CD4-positive, alpha-beta memory T cell (primary cell): Measurements from ENCODE around the gene SNX10. TPM values are rescaled to one million over a fixed set of nuclear protein-coding genes. Genes with fewer than 3 reads are reported as not detected.

Source experiments
- CTCF ChIA-PET: fragments of 350-600 bp; sonication (Branson Sonifier 250); formaldehyde crosslinking; loops from one replicate; lab custom pipeline; 2021; ENCODE audit warnings: inconsistent platforms; ENCODE audit not compliant: partially characterized antibody; lab: Charles Lee
- POLR2A ChIA-PET: fragments of 350-600 bp; sonication (Branson Sonifier 250); formaldehyde crosslinking; loops from one replicate; lab custom pipeline; 2021; ENCODE audit not compliant: partially characterized antibody; lab: Charles Lee
- DNase-seq, 5 donors: peaks; one replicate each; pipeline versions ENCODE4 v3.0.0 to v3.0.0-alpha.2; 2020 to 2022; ENCODE audit warnings: mixed read lengths in 1 of 5
- H3K27ac ChIP-seq: one replicate; pipeline ENCODE4 v1.7.0; 2013; ENCODE audit warnings: low read depth, low read length
- H3K27me3 ChIP-seq: 2 replicates; pipeline ENCODE4 v1.7.0; 2013; ENCODE audit warnings: mild to moderate bottlenecking, low read length, moderate library complexity; ENCODE audit not compliant: insufficient read depth
- H3K36me3 ChIP-seq: 2 replicates; pipeline ENCODE4 v1.7.0; 2013; ENCODE audit warnings: mild to moderate bottlenecking, low read length, moderate library complexity; ENCODE audit not compliant: insufficient read depth
- H3K4me1 ChIP-seq: 2 replicates; pipeline ENCODE4 v1.7.0; 2013; ENCODE audit warnings: mild to moderate bottlenecking, low read length, moderate library complexity; ENCODE audit not compliant: insufficient read depth
- H3K4me3 ChIP-seq, 2 donors: one replicate each; pipeline ENCODE4 v1.7.0; 2013; ENCODE audit warnings: low read length in 2 of 2, mild to moderate bottlenecking in 1 of 2
- H3K9me3 ChIP-seq, 2 donors: one replicate each; pipeline ENCODE4 v1.7.0; 2013; ENCODE audit warnings: low read length in 2 of 2, control low read depth in 1 of 2; ENCODE audit not compliant: control insufficient read depth in 1 of 2
- H3K27ac Mint-ChIP-seq, 7 donors: one replicate each; pipeline ENCODE4 v1.8.0; 2020 to 2021; ENCODE audit warnings: mixed read lengths in 7 of 7, mild to moderate bottlenecking in 6 of 7, inconsistent platforms in 3 of 7, moderate library complexity in 3 of 7
- H3K27me3 Mint-ChIP-seq, 2 donors: one replicate each; pipeline ENCODE4 v1.8.0; 2020 to 2021; ENCODE audit warnings: mixed read lengths in 2 of 2
- H3K36me3 Mint-ChIP-seq, 2 donors: one replicate each; pipeline ENCODE4 v1.8.0; 2020 to 2021; ENCODE audit warnings: mixed read lengths in 2 of 2, inconsistent platforms in 1 of 2, mild to moderate bottlenecking in 1 of 2
- H3K4me1 Mint-ChIP-seq, 4 donors: one replicate each; pipeline ENCODE4 v1.8.0; 2020 to 2021; ENCODE audit warnings: mixed read lengths in 4 of 4, mild to moderate bottlenecking in 1 of 4
- H3K4me3 Mint-ChIP-seq, 8 donors: one replicate each; pipeline ENCODE4 v1.8.0; 2020 to 2021; ENCODE audit warnings: mixed read lengths in 8 of 8, mild to moderate bottlenecking in 7 of 8, moderate library complexity in 6 of 8, inconsistent platforms in 3 of 8
- H3K9me3 Mint-ChIP-seq, 8 donors: one replicate each; pipeline ENCODE4 v1.8.0; 2020 to 2021; ENCODE audit warnings: mixed read lengths in 8 of 8, mild to moderate bottlenecking in 5 of 8, inconsistent platforms in 3 of 8, moderate library complexity in 1 of 8
- intact Hi-C: fragments of 100-400 bp; cut with micrococcal nuclease; formaldehyde crosslinking; loops from one replicate; pipeline ENCODE4 v1.15.1; 2023
- polyA plus RNA-seq, 2 donors: library from polyadenylated mRNA; unstranded; fragments of 300-500 nt; fragmentation: Illumina TruSeq; gene quantifications; one replicate each; pipeline ENCODE4 v1.2.3, GENCODE V29; 2021
- total RNA-seq, 2 experiments: library from RNA; stranded (reverse); gene quantifications; one replicate each; pipeline ENCODE4 v1.2.3, GENCODE V29; 2021

Gene SNX10
- total and polyA plus RNA-seq, 4 experiments from 2014 or later = 8.4 to 26.4 (median 16.5) TPM

DNA sequence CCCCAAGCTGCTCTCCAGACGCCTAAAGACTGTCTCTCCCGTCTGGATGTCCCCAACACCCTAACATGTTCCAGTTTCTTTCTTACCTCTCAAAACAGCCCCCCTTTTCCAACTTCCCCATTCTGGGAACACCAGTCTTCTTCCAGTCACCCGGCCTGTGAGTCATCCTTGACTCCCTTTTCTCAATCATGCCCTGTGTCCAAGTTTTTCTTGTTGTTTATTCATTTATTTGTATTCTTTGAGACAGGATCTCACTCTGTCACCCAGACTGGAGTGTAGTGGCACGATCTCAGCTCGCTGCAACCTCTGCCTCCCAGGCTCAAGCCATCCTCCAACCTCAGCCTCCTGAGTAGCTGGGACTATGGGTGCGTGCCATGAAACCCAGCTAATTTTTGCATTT lies 15.6 kb downstream of the SNX10 start:
- CTCF ChIA-PET = interaction anchor here (0.9 kb wide), 1 partner anchor 14 kb away, joined by 3 read pairs; no protein-coding TSS in a partner anchor
- intact Hi-C loops = no loop called here
- no peak overlapping the region for H3K27ac ChIP-seq
- no peak for DNase-seq
- H3K9me3 ChIP-seq = no peaks in the 10 kb centered on the region
- Mint-ChIP-seq H3K36me3 (peaks cover 19 to 22% of the 10 kb centered on the region in 2 donors), H3K27me3 (no peaks in the 10 kb centered on the region), H3K4me1 (peaks cover 5 to 13% (median 8%) of the 10 kb centered on the region in 4 donors), H3K27ac (peak overlapping the region in 3 of 7 donors; percentile 1 to 60 (median 25)), H3K4me3 (no peak overlapping the region), H3K9me3 (no peaks in the 10 kb centered on the region)
- peaks cover 4% of the 10 kb centered on the region for H3K4me1 ChIP-seq
- no peaks in the 10 kb centered on the region for H3K36me3 ChIP-seq
- POLR2A ChIA-PET = no interaction called here
- H3K4me3 ChIP-seq = no peak overlapping the region
- H3K27me3 ChIP-seq = no peaks in the 10 kb centered on the region

DNA sequence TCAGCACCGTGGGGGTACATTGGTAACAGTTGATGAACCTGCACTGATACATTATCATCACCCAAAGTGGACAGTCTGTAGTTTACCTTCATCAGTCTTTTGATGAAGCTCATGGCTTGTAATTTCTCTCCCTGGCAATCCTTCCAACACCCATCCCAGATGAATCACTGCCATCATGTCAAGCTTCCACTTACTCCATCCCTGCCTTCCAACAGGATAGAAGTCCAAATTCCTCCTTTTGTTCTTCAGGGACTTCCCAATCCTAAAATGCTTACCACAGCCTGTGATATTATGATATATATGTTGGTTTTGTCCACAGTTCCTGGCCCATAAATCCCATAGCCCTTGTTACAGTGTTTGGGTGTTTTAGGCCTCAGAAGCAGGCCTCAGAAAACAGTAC lies 16.1 kb downstream of the SNX10 start:
- Histone ChIP-seq H3K9me3 (no peaks in the 10 kb centered on the region), H3K27ac (no peak overlapping the region), H3K4me3 (no peak overlapping the region), H3K27me3 (no peaks in the 10 kb centered on the region), H3K4me1 (peaks cover 4% of the 10 kb centered on the region), H3K36me3 (no peaks in the 10 kb centered on the region)
- ChIA-PET POLR2A (no interaction called here), CTCF (interaction anchor here (0.9 kb wide), 1 partner anchor 13 kb away, joined by 3 read pairs; no protein-coding TSS in a partner anchor)
- Mint-ChIP-seq H3K4me3 (no peak overlapping the region), H3K9me3 (no peaks in the 10 kb centered on the region), H3K27ac (peak overlapping the region in 1 of 7 donors; percentile 21), H3K36me3 (peaks cover 16 to 22% of the 10 kb centered on the region in 2 donors), H3K27me3 (no peaks in the 10 kb centered on the region), H3K4me1 (peaks cover 5 to 13% (median 8%) of the 10 kb centered on the region in 4 donors)
- no peak for DNase-seq
- intact Hi-C loops = no loop called here

DNA sequence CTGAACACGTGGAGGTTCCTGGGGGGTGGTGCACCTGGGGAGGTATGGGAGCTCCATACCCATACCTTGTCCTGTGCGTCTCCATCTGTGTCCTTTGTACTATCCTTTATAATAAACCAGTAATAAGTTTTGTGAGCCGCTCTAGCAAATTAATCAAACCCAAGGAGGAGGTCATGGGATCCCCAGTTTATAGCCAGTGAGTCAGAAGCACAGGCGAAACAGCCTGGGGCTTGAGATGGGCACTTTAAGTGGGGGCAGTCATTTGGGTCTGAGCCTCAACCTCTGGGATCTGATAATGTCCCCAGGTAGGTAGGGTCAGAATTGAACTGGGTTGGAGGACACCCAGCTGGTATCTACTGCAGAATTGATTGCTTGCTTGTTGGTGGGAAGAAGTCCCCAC lies 16.9 kb downstream of the SNX10 start:
- intact Hi-C loops = no loop called here

DNA sequence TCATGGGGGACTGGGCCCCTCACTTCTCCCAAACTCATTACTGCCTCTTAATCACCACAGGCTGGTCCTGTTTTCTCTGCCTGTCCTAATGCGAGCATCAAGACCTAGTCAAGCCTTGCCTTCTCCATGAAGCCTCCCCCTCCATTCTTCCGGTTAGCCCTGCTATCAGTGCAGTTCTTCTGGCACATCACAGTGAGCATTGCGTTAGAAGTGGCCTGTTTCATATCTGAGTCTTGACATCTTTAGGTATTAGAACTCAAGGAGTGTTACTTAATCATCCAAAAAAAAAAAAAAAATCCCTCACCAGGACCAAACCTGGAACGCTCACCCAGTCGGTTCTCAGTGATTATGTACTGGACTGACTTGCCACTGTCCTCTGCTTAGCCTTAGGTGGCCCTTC lies 17.4 kb downstream of the SNX10 start:
- H3K4me1 ChIP-seq = peaks cover 4% of the 10 kb centered on the region
- Mint-ChIP-seq H3K9me3 (no peaks in the 10 kb centered on the region), H3K27me3 (no peaks in the 10 kb centered on the region), H3K36me3 (peaks cover 11 to 22% of the 10 kb centered on the region in 2 donors), H3K4me3 (peak overlapping the region in 1 of 8 donors; percentile 55), H3K4me1 (peaks cover 5 to 13% (median 8%) of the 10 kb centered on the region in 4 donors), H3K27ac (peak overlapping the region in 1 of 7 donors; percentile 12)
- no peak overlapping the region for H3K27ac ChIP-seq
- intact Hi-C loops = no loop called here
- no peak overlapping the region for H3K4me3 ChIP-seq
- H3K36me3 ChIP-seq = no peaks in the 10 kb centered on the region
- POLR2A ChIA-PET = no interaction called here
- CTCF ChIA-PET = no interaction called here
- H3K27me3 ChIP-seq = no peaks in the 10 kb centered on the region
- DNase-seq = no peak
- no peaks in the 10 kb centered on the region for H3K9me3 ChIP-seq

More for the DNA sequence above, 16.9 kb downstream of the SNX10 start:
- no peak overlapping the region for H3K4me3 Mint-ChIP-seq
- H3K4me3 ChIP-seq = no peak overlapping the region
- H3K9me3 ChIP-seq = no peaks in the 10 kb centered on the region
- no peaks in the 10 kb centered on the region for H3K36me3 ChIP-seq
- peaks cover 4% of the 10 kb centered on the region for H3K4me1 ChIP-seq
- CTCF ChIA-PET = no interaction called here
- H3K27me3 ChIP-seq = no peaks in the 10 kb centered on the region
- H3K27me3 Mint-ChIP-seq = no peaks in the 10 kb centered on the region
- no peak for DNase-seq
- H3K27ac Mint-ChIP-seq = no peak overlapping the region
- no peak overlapping the region for H3K27ac ChIP-seq
- H3K4me1 Mint-ChIP-seq = peaks cover 5 to 13% (median 8%) of the 10 kb centered on the region in 4 donors
- POLR2A ChIA-PET = no interaction called here
- H3K9me3 Mint-ChIP-seq = no peaks in the 10 kb centered on the region
- H3K36me3 Mint-ChIP-seq = peaks cover 12 to 22% of the 10 kb centered on the region in 2 donors

- peaks cover 11 to 14% of the 10 kb centered on the region in 2 donors for H3K36me3 Mint-ChIP-seq
- DNase-seq = no peak
- H3K9me3 ChIP-seq = no peaks in the 10 kb centered on the region
- H3K27me3 ChIP-seq = no peaks in the 10 kb centered on the region
- intact Hi-C loops = no loop called here
- H3K27ac Mint-ChIP-seq = no peak overlapping the region
- CTCF ChIA-PET = no interaction called here
- no peak overlapping the region for H3K4me3 Mint-ChIP-seq
- H3K27me3 Mint-ChIP-seq = no peaks in the 10 kb centered on the region
- no peaks in the 10 kb centered on the region for H3K36me3 ChIP-seq
- no peaks in the 10 kb centered on the region for H3K4me1 ChIP-seq
- H3K27ac ChIP-seq = no peak overlapping the region
- H3K4me1 Mint-ChIP-seq = peaks cover 0 to 6% (median 1%) of the 10 kb centered on the region in 4 donors
- POLR2A ChIA-PET = interaction anchor here (1.6 kb wide), 1 partner anchor 8 kb away, joined by 3 read pairs; no protein-coding TSS in a partner anchor
- no peaks in the 10 kb centered on the region for H3K9me3 Mint-ChIP-seq
- no peak overlapping the region for H3K4me3 ChIP-seq
Observed at GRCh38 chr7:26311798-26312197, 20.1 kb downstream of the SNX10 start.

DNA sequence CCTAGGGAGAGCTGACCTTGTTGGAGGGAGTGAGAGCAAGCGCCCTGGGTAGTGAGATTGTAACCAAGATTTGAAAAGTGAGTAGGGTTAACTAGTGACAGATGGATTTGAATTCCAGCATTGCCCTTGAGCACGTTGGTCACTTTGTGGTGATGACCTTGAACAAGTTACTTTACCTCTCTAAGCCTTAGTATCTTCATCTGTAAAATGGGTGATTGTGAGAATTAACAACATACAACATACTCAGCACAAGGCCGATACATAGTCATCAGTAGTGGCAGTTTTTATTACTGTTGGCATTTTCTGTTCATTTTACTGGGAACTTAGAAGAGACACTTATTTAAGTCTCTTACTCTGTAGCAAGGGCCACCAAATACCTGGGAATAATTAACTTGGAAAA lies 25.5 kb downstream of the SNX10 start:
- ChIA-PET CTCF (interaction anchor here (1.1 to 2.7 kb wide), 2 partner anchors 13 to 227 kb away, joined by 3 to 11 read pairs; no protein-coding TSS in a partner anchor), POLR2A (no interaction called here)
- Histone ChIP-seq H3K4me1 (no peaks in the 10 kb centered on the region), H3K27ac (no peak overlapping the region), H3K9me3 (no peaks in the 10 kb centered on the region), H3K27me3 (no peaks in the 10 kb centered on the region), H3K4me3 (no peak overlapping the region), H3K36me3 (no peaks in the 10 kb centered on the region)
- intact Hi-C loops = no loop called here
- Mint-ChIP-seq H3K27ac (no peak overlapping the region), H3K36me3 (peaks cover 8 to 10% of the 10 kb centered on the region in 2 donors), H3K9me3 (no peaks in the 10 kb centered on the region), H3K4me3 (no peak overlapping the region), H3K27me3 (no peaks in the 10 kb centered on the region), H3K4me1 (peaks cover 0 to 11% (median 3%) of the 10 kb centered on the region in 4 donors)
- no peak for DNase-seq

DNA sequence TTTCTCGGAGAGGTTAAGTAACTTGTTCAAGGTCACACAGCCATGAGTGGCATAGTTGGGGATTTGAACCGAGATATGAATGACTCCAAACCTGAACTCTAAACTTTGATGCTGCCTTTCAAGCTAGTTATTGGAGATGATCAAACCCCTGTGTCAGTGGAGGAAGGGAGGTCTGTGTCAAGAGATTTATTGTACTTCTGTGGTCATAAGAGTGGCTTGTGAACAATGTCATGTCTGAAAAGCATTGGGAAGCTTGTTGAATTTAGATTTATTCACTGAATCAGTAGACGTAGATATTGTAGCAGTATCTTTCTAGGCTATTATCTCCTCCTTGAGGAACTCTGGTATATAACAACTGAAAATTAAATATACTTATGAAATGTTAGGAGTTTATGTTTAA lies 27.3 kb downstream of the SNX10 start:
- no peaks in the 10 kb centered on the region for H3K4me1 ChIP-seq
- H3K4me3 ChIP-seq = no peak overlapping the region
- H3K4me1 Mint-ChIP-seq = peaks cover 0 to 11% (median 3%) of the 10 kb centered on the region in 4 donors
- H3K4me3 Mint-ChIP-seq = no peak overlapping the region
- CTCF ChIA-PET = interaction anchor here (0.8 to 2.7 kb wide), 5 partner anchors 23 to 426 kb away, joined by 3 to 11 read pairs (median 3); no protein-coding TSS in a partner anchor
- no peaks in the 10 kb centered on the region for H3K9me3 ChIP-seq
- no peaks in the 10 kb centered on the region for H3K27me3 Mint-ChIP-seq
- intact Hi-C loops = no loop called here
- no peaks in the 10 kb centered on the region for H3K27me3 ChIP-seq
- no peak for DNase-seq
- H3K36me3 ChIP-seq = no peaks in the 10 kb centered on the region
- H3K27ac ChIP-seq = no peak overlapping the region
- H3K9me3 Mint-ChIP-seq = no peaks in the 10 kb centered on the region
- peak overlapping the region in 1 of 7 donors; percentile 5 for H3K27ac Mint-ChIP-seq
- POLR2A ChIA-PET = interaction anchor here (1.3 kb wide), 1 partner anchor 8 kb away, joined by 3 read pairs; no protein-coding TSS in a partner anchor
- peaks cover 10 to 16% of the 10 kb centered on the region in 2 donors for H3K36me3 Mint-ChIP-seq
